Heart left ventricle (tissue), 16 donors: ENCODE data around the gene NSG2. TPM values are rescaled to one million over a fixed set of nuclear protein-coding genes. Genes with fewer than 3 reads are reported as not detected.

ENCODE experiments used
- ATAC-seq, 4 donors: fragments of 200-7000 bp; cut with Tn5 transposase; one replicate each; pipeline ENCODE4 v1.9.1; 2020 to 2022; ENCODE audit warnings: moderate library complexity in 4 of 4, mild to moderate bottlenecking in 3 of 4, moderate number of reproducible peaks in 1 of 4
- DNase-seq, 5 donors: peaks; one replicate each; pipeline ENCODE4 v3.0.0-alpha.2; 2020
- H3K27ac ChIP-seq, 12 donors: fragments of 200-600 bp; sonication (generic) in 4 of 12; one replicate each; pipeline versions ENCODE4 v1.5.0 to v1.8.0; 2016 to 2022; ENCODE audit warnings: mild to moderate bottlenecking in 2 of 12
- H3K27me3 ChIP-seq, 9 donors: fragments of 200-600 bp; sonication (generic) in 2 of 9; one replicate each; pipeline versions ENCODE4 v1.5.1 to v1.8.0; 2016 to 2022; ENCODE audit warnings: mild to moderate bottlenecking in 3 of 9
- H3K36me3 ChIP-seq, 9 donors: fragments of 200-600 bp; sonication (generic) in 2 of 9; one replicate each; pipeline versions ENCODE4 v1.5.0 to v1.8.0; 2018 to 2022; ENCODE audit warnings: mild to moderate bottlenecking in 2 of 9
- H3K4me1 ChIP-seq, 12 donors: fragments of 200-600 bp; sonication (generic) in 4 of 12; one replicate each; pipeline versions ENCODE4 v1.5.0 to v1.8.0; 2016 to 2022; ENCODE audit warnings: mild to moderate bottlenecking in 3 of 12
- H3K4me3 ChIP-seq, 12 donors: fragments of 200-600 bp; sonication (generic) in 4 of 12; one replicate each; pipeline versions ENCODE4 v1.5.0 to v1.8.0; 2017 to 2022; ENCODE audit warnings: mild to moderate bottlenecking in 9 of 12, moderate library complexity in 4 of 12
- H3K9me3 ChIP-seq, 12 donors: fragments of 200-600 bp; sonication (generic) in 4 of 12; one replicate each; pipeline versions ENCODE4 v1.5.0 to v1.8.0; 2016 to 2022; ENCODE audit warnings: mild to moderate bottlenecking in 1 of 12
- POLR2A ChIP-seq, 2 donors: fragments of 450-650 bp; IDR thresholded peaks; one replicate each; pipeline ENCODE4 v1.6.1; 2017; ENCODE audit warnings: antibody characterized with exemption in 2 of 2, mild to moderate bottlenecking in 2 of 2, moderate library complexity in 2 of 2
- WGBS, 4 donors: extraction: QIAGEN DNeasy Blood & Tissue Kit in 2 of 4; methylation state at CpG; one replicate each; pipeline versions ENCODE4 v1.1.5 to v1.1.7; 2013 to 2018; 5-methylcytosine and 5-hydroxymethylcytosine counted together
- intact Hi-C, 10 donors: fragments of 100-400 bp; cut with DNase I; formaldehyde crosslinking; loops; one replicate each; pipeline versions ENCODE4 v1.11.1 to v1.14.2; 2022
- polyA plus RNA-seq, 2 donors: library from polyadenylated mRNA; stranded (reverse); fragments of 200-250 nt; gene quantifications; one replicate each; pipeline ENCODE4 v1.2.3, GENCODE V29; 2013
- total RNA-seq, 9 donors: library from RNA; depleted of rRNA in 2 of 9; stranded (reverse); fragments of >200 nt in 2 of 9; fragmentation: NEBNext Ultra II Directional in 3 of 9; extraction: Animal tissue kit (Norgen Biotek cat#: 25700) in 3 of 9; gene quantifications; one replicate each; pipeline versions ENCODE4 v1.1.0 to v1.2.4, GENCODE V29; 2016 to 2023
- TF ChIP-seq, protein P1 (sequence below), 12 donors: fragments of 200-600 bp; sonication (generic) in 4 of 12; IDR thresholded peaks; one replicate each; pipeline versions ENCODE4 v1.5.0 to v1.8.0; 2018 to 2022; ENCODE audit warnings: antibody characterized with exemption in 12 of 12, mild to moderate bottlenecking in 5 of 12
- donor health status: ischemic (EF 13 %, LVEDD 7.1; RV severe dilation, severe dysfunction).
- donor health status: healthy with polysubstance abuse.
- donor health status: DM: no; HTN: yes; CAD: no.
- donor health status: DM: no; HTN: no; CAD: no.
- donor health status: ischemic (EF 25% LVEDD 6.9; RV normal size, moderate dysfunction).
- donor health status: ischemic (EF 25% LVEDD 5.7; RV mildly dilated, moderate dysfunction).
- donor health status: healthy.
- donor health status: DM: yes; HTN: yes; CAD: no.
- donor health status: ischemic (EF 35%, LVEDD 5.7; RV mildly dilated, moderate dysfunction).
- donor health status: nonischemic (EF 11% LVEDD 7.7; RV severe dilation, severe dysfunction).
- donor health status: DM: yes; HTN: yes; CAD: no.
- donor health status: PGD.
- donor health status: ischemic (EF 29% LVEDD 5.4; RV normal size, mild dysfunction).
- donor health status: nonischemic (EF 23%, LVEDD 6.1; RV moderate dilation, normal function).

Gene NSG2
- total and polyA plus RNA-seq, 11 donors, result 0.30 to 1.7 (median 0.44) TPM; not detected in 4

DNA sequence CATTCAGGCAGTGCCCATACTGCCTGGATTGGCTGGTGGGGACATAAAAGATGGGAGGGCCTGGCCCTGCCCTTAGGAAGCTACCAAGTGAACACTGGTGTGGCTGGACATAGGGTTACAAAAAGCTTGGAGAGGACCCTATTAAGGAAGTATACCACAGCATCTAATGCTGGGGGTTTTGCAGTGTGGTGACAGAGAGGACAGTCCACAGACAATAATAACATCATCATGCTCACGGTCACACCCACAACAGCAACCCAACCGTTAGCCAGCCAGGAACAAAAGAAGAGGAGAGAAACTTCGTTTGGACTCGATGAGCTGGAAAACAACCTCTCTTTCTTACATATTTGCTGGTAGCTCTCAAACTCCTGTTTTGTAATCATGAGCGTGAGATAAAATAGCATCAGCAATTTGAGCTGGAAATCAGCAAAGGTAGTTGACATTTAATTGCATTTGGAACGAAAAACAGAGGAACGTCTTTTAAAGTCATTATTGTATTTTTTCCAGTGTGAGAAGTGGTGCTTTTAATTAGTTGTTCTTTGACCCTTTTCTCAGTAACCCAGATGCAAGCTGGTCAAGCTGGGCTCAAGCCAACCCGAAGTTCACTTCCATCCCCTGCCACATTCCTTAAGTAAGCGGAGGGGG lies 73.4 kb downstream of the NSG2 start:
- Histone ChIP-seq H3K27me3 (no peaks in the 10 kb centered on the region), H3K27ac (no peak overlapping the region), H3K9me3 (peaks cover 0 to under 1% (median 0%) of the 10 kb centered on the region in 12 donors), H3K36me3 (no peaks in the 10 kb centered on the region), H3K4me3 (no peak overlapping the region), H3K4me1 (no peaks in the 10 kb centered on the region)
- intact Hi-C loops, result no loop called here
- no peak for TF ChIP-seq POLR2A (IDR thresholded peaks at IDR 0.05)
- TF ChIP-seq, protein P1, sequence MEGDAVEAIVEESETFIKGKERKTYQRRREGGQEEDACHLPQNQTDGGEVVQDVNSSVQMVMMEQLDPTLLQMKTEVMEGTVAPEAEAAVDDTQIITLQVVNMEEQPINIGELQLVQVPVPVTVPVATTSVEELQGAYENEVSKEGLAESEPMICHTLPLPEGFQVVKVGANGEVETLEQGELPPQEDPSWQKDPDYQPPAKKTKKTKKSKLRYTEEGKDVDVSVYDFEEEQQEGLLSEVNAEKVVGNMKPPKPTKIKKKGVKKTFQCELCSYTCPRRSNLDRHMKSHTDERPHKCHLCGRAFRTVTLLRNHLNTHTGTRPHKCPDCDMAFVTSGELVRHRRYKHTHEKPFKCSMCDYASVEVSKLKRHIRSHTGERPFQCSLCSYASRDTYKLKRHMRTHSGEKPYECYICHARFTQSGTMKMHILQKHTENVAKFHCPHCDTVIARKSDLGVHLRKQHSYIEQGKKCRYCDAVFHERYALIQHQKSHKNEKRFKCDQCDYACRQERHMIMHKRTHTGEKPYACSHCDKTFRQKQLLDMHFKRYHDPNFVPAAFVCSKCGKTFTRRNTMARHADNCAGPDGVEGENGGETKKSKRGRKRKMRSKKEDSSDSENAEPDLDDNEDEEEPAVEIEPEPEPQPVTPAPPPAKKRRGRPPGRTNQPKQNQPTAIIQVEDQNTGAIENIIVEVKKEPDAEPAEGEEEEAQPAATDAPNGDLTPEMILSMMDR (IDR thresholded peaks at IDR 0.05), result no peak
- DNase-seq (no peak), ATAC-seq (no peak)
- 69 to 80% (median 74%) methylated on average over 9 of the region's 9 CpGs for WGBS, 4 donors

GRCh38 chr5:174119468-174119881 lies 74.0 kb downstream of the NSG2 start:
- ATAC-seq (no peak), DNase-seq (no peak)
- H3K27me3 ChIP-seq, result no peaks in the 10 kb centered on the region
- intact Hi-C loops, result no loop called here
- peaks cover 0 to 5% (median 0%) of the 10 kb centered on the region in 12 donors for H3K9me3 ChIP-seq
- WGBS, 4 donors, result 61 to 69% (median 65%) methylated on average over 8 of the region's 8 CpGs
- no peaks in the 10 kb centered on the region for H3K36me3 ChIP-seq
- H3K4me1 ChIP-seq, result no peaks in the 10 kb centered on the region
- TF ChIP-seq, protein P1 (IDR thresholded peaks at IDR 0.05), result no peak
- no peak overlapping the region for H3K4me3 ChIP-seq
- H3K27ac ChIP-seq, result no peak overlapping the region

GRCh38 chr5:174120401-174121005 lies 75.0 kb downstream of the NSG2 start:
- Histone ChIP-seq H3K9me3 (peaks cover 0 to 13% (median 0%) of the 10 kb centered on the region in 12 donors), H3K27me3 (no peaks in the 10 kb centered on the region), H3K36me3 (no peaks in the 10 kb centered on the region), H3K4me1 (no peaks in the 10 kb centered on the region), H3K27ac (no peak overlapping the region), H3K4me3 (no peak overlapping the region)
- intact Hi-C loops, result no loop called here
- no peak for TF ChIP-seq POLR2A (IDR thresholded peaks at IDR 0.05)
- TF ChIP-seq, protein P1 (IDR thresholded peaks at IDR 0.05), result no peak
- DNase-seq (no peak), ATAC-seq (no peak)
- 56 to 61% (median 59%) methylated on average over 1 of the region's 1 CpG for WGBS, 4 donors

DNA sequence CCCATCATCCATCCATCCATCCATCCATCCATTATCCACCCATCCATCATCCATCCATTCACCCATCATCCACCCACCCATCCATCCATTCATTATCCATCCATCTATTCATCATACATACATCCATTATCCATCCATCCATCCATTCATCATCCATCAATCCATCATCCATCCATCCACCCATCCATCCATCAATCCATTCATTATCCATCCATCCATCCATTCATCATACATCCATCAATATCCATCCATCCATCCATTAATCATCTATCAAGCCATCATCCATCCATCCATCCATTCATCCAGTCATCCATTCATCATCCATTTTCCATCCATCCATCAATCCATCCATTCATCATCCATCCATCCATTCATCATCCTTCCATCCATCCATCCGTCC lies 89.0 kb downstream of the NSG2 start:
- no peaks in the 10 kb centered on the region for H3K36me3 ChIP-seq
- H3K4me1 ChIP-seq, result peaks cover 0 to 2% (median 0%) of the 10 kb centered on the region in 12 donors
- TF ChIP-seq, protein P1 (IDR thresholded peaks at IDR 0.05), result no peak
- TF ChIP-seq POLR2A (IDR thresholded peaks at IDR 0.05), result no peak
- H3K27me3 ChIP-seq, result no peaks in the 10 kb centered on the region
- WGBS, 4 donors, result 80 to 90% (median 82%) methylated on average over 1 of the region's 1 CpG
- intact Hi-C loops, result no loop called here
- H3K9me3 ChIP-seq, result peaks cover 0 to 11% (median 0%) of the 10 kb centered on the region in 12 donors
- no peak overlapping the region for H3K27ac ChIP-seq
- DNase-seq (no peak), ATAC-seq (no peak)
- H3K4me3 ChIP-seq, result no peak overlapping the region
